ENCODE results near the gene CREBBP. TPM values are rescaled to one million over a fixed set of nuclear protein-coding genes. Genes with fewer than 3 reads are reported as not detected.

Gene CREBBP
- total and polyA plus RNA-seq, 2 donors (not counting 3 experiments of a cell fraction or from before 2014, with no cell fraction given): 13.8 to 72.7 TPM

- Histone ChIP-seq H3K9me3 (replicated peaks; ENCODE audit: control insufficient read depth, insufficient read depth, low read length) (no peaks in the 10 kb centered on the region), H3K4me2 (ENCODE audit: insufficient read depth, low read length) (peak overlapping the region; percentile 90), H3K27ac (ENCODE audit: insufficient read depth, low read depth, low read length) (peak overlapping the region; percentile 71), H3K4me3 (replicated peaks in 1 of 3; ENCODE audit: insufficient read depth in 1 of 3, low read depth in 1 of 3, low read length in 3 of 3) (peak overlapping the region; percentile 51 to 96 (median 79)), H3K9ac (replicated peaks; ENCODE audit: extremely low read depth, insufficient read depth, low read length) (peak overlapping the region; percentile 72), H3K9me1 (replicated peaks; ENCODE audit: control insufficient read depth, extremely low read depth, insufficient read depth, low read length) (no peaks in the 10 kb centered on the region), H4K20me1 (replicated peaks; ENCODE audit: control insufficient read depth, extremely low read depth, insufficient read depth, low read length) (no peaks in the 10 kb centered on the region), H3K4me1 (ENCODE audit: control insufficient read depth, extremely low read depth, insufficient read depth, low read length) (peaks cover 14% of the 10 kb centered on the region), H3K27me3 (ENCODE audit: control insufficient read depth in 2 of 2, insufficient read depth in 2 of 2, low read length in 2 of 2) (no peaks in the 10 kb centered on the region), H3K36me3 (ENCODE audit: control insufficient read depth in 2 of 2, extremely low read depth in 1 of 2, insufficient read depth in 2 of 2, low read length in 2 of 2) (peaks cover 0 to 6% of the 10 kb centered on the region in 2 experiments), H3K79me2 (ENCODE audit: control insufficient read depth, insufficient read depth, low read length) (peaks cover 36% of the 10 kb centered on the region), H2AFZ (ENCODE audit: low read depth, low read length) (peak overlapping the region; percentile 74)
- POLR2A ChIA-PET: no interaction called here
- BruUV-seq (replicated peaks): no TSS peak
- DNase-seq (ENCODE audit: low read depth, low spot score): no peak
- TF ChIP-seq MYC (IDR thresholded peaks at IDR 0.05; ENCODE audit: low read depth, low read length) (no peak), JUN (IDR thresholded peaks at IDR 0.05; ENCODE audit: borderline replicate concordance, insufficient read depth, insufficient read length, low read depth) (no peak), POLR2AphosphoS5 (IDR thresholded peaks at IDR 0.05; ENCODE audit: insufficient read depth, low read depth, low read length) (no peak), FOS (IDR thresholded peaks at IDR 0.05; ENCODE audit: borderline replicate concordance, insufficient read depth, low read length) (no peak), MAX (IDR thresholded peaks at IDR 0.05; ENCODE audit: insufficient read depth, insufficient read length) (no peak), CTCF (IDR thresholded peaks at IDR 0.05; ENCODE audit: extremely low read depth in 1 of 2, insufficient read depth in 1 of 2, low read depth in 1 of 2, low read length in 2 of 2) (no peak), POLR2A (IDR thresholded peaks at IDR 0.05; ENCODE audit: low read depth, low read length) (no peak), GATA2 (IDR thresholded peaks at IDR 0.05; ENCODE audit: insufficient read depth, insufficient read length, low read depth, low read length) (no peak), EZH2 (IDR thresholded peaks at IDR 0.05; ENCODE audit: borderline replicate concordance, low read depth, low read length, severe bottlenecking) (no peak)
- FAIRE-seq: peak; percentile 8
- intact Hi-C loops (cut with micrococcal nuclease): no loop called here
- dilution Hi-C loops (cut with MboI; ENCODE audit: extremely low pct_ligation_motif_present, low sequenced_read_pairs): no loop called here
- CTCF ChIA-PET: interaction anchor here (2.1 kb wide), 1 partner anchor 28 kb away, joined by 11 read pairs; no protein-coding TSS in a partner anchor
These were observed 162.5 kb downstream of the CREBBP start for GRCh38 chr16:3718019-3718391.

All from endothelial cell of umbilical vein (primary cell).